H1 (cell line): ENCODE measurements around the gene RPL18.

ENCODE experiments used
- ATF3 ChIP-seq: IDR thresholded peaks from 2 replicates; pipeline ENCODE4 v1.6.1; 2011; ENCODE audit warnings: low read depth, mild to moderate bottlenecking, low read length; ENCODE audit not compliant: insufficient read depth
- BRCA1 ChIP-seq: IDR thresholded peaks from 2 replicates; pipeline ENCODE4 v1.6.1; 2012; ENCODE audit warnings: low read depth, low read length, improper control_type of control experiment
- CTCF ChIP-seq, 3 experiments: IDR thresholded peaks; 1 replicate in 2 of 3; 2 replicates in 1 of 3; pipeline versions ENCODE4 v1.5.1 to v1.6.1; 2011; ENCODE audit warnings: low read length in 3 of 3, mild to moderate bottlenecking in 3 of 3, inconsistent platforms in 2 of 3, low read depth in 1 of 3, moderate library complexity in 1 of 3; ENCODE audit not compliant: insufficient read depth in 1 of 3; ENCODE audit errors: control extremely low read depth in 1 of 3
- EP300 ChIP-seq, 2 experiments: IDR thresholded peaks; 1 replicate in 1 of 2; 2 replicates in 1 of 2; pipeline ENCODE4 v1.6.1; 2011 to 2012; ENCODE audit warnings: low read depth in 2 of 2, low read length in 2 of 2, mild to moderate bottlenecking in 2 of 2, borderline replicate concordance in 1 of 2, inconsistent platforms in 1 of 2, moderate library complexity in 1 of 2
- JUND ChIP-seq: IDR thresholded peaks from 2 replicates; pipeline ENCODE4 v1.6.1; 2011; ENCODE audit warnings: mild to moderate bottlenecking, improper control_type of control experiment, low read length
- POLR2A ChIP-seq, 2 experiments: IDR thresholded peaks; 1 replicate in 1 of 2; 2 replicates in 1 of 2; pipeline ENCODE4 v1.6.1; 2011; ENCODE audit warnings: low read depth in 2 of 2, low read length in 2 of 2, mild to moderate bottlenecking in 2 of 2; ENCODE audit errors: control extremely low read depth in 1 of 2
- POLR2AphosphoS5 ChIP-seq: IDR thresholded peaks from 2 replicates; pipeline ENCODE4 v1.6.1; 2011; ENCODE audit warnings: low read depth, low read length
- POU5F1 ChIP-seq: IDR thresholded peaks from 2 replicates; pipeline ENCODE4 v1.6.1; 2011; ENCODE audit warnings: low read depth, mild to moderate bottlenecking, low read length, moderate library complexity
- SIN3A ChIP-seq, 2 experiments: IDR thresholded peaks in 1 of 2; conservative IDR thresholded peaks in 1 of 2; 2 replicates each; pipeline ENCODE4 v1.6.1; 2011 to 2012; ENCODE audit warnings: low read length in 2 of 2, improper control_type of control experiment in 1 of 2, low read depth in 1 of 2, mild to moderate bottlenecking in 1 of 2
- SP1 ChIP-seq: IDR thresholded peaks from 2 replicates; pipeline ENCODE4 v1.6.1; 2011; ENCODE audit warnings: low read depth, low read length
- TAF1 ChIP-seq: IDR thresholded peaks from 2 replicates; pipeline ENCODE4 v1.6.1; 2011; ENCODE audit warnings: mild to moderate bottlenecking, low read depth, low read length
- TEAD4 ChIP-seq: IDR thresholded peaks from 2 replicates; pipeline ENCODE4 v1.6.1; 2012; ENCODE audit warnings: low read depth, low read length, inconsistent platforms, mixed read lengths

GRCh38 chr19:48644355-48644754 is 25.4 kb upstream of the RPL18 start:
- no peak for TF ChIP-seq SIN3A (conservative IDR thresholded peaks at IDR 0.05 in 1 of 2, IDR thresholded peaks at IDR 0.05 in 1 of 2; ENCODE audit: low read depth in 1 of 2, low read length in 2 of 2)
- no peak for TF ChIP-seq CTCF (IDR thresholded peaks at IDR 0.05; ENCODE audit: control extremely low read depth in 1 of 3, insufficient read depth in 1 of 3, low read depth in 1 of 3, low read length in 3 of 3)
- TF ChIP-seq TAF1, result 0 out of 2 replicates have a peak, but pooled peaks have one; percentile 33
- no peak for TF ChIP-seq EP300 (IDR thresholded peaks at IDR 0.05; ENCODE audit: borderline replicate concordance in 1 of 2, low read depth in 2 of 2, low read length in 2 of 2)
- TF ChIP-seq ATF3, result no peak
- TF ChIP-seq POU5F1, result no peak
- no peak for TF ChIP-seq SP1
- TF ChIP-seq BRCA1, result no peak
- TF ChIP-seq JUND, result no peak
- no peak for TF ChIP-seq POLR2A (IDR thresholded peaks at IDR 0.05; ENCODE audit: control extremely low read depth in 1 of 2, low read depth in 2 of 2, low read length in 2 of 2)
- no peak for TF ChIP-seq POLR2AphosphoS5
- no peak for TF ChIP-seq TEAD4
